Activated B cell treated with CpG ODN at 0.5 μM for 24 hours (primary cell): ENCODE data around the gene STKLD1. TPM values are rescaled to one million over a fixed set of nuclear protein-coding genes. Genes with fewer than 3 reads are reported as not detected.

ENCODE experiments used
- ATAC-seq: fragments of 200-7000 bp; cut with Tn5 transposase; one replicate; pipeline ENCODE4 v1.10.0; 2021; ENCODE audit warnings: low read depth, mild to moderate bottlenecking, moderate library complexity
- CTCF ChIA-PET: fragments of 350-600 bp; sonication (Branson Sonifier 250); formaldehyde crosslinking; loops from one replicate; lab custom pipeline; 2021; ENCODE audit warnings: antibody characterized with exemption; lab: Charles Lee
- POLR2A ChIA-PET: fragments of 350-600 bp; sonication (Branson Sonifier 250); formaldehyde crosslinking; loops from one replicate; lab custom pipeline; 2021; ENCODE audit warnings: antibody characterized with exemption; lab: Charles Lee
- DNase-seq: peaks from one replicate; pipeline ENCODE4 v3.0.0; 2022
- H3K27ac Mint-ChIP-seq: one replicate; pipeline ENCODE4 v1.8.0; 2020; ENCODE audit warnings: mixed read lengths
- H3K27me3 Mint-ChIP-seq: one replicate; pipeline ENCODE4 v1.8.0; 2021; ENCODE audit warnings: mixed read lengths
- H3K36me3 Mint-ChIP-seq: one replicate; pipeline ENCODE4 v1.8.0; 2021; ENCODE audit warnings: low read depth, mixed read lengths
- H3K4me1 Mint-ChIP-seq: one replicate; pipeline ENCODE4 v1.8.0; 2021; ENCODE audit warnings: mixed read lengths
- H3K4me3 Mint-ChIP-seq: one replicate; pipeline ENCODE4 v1.8.0; 2020; ENCODE audit warnings: mild to moderate bottlenecking, mixed read lengths
- H3K9me3 Mint-ChIP-seq: one replicate; pipeline ENCODE4 v1.8.0; 2020; ENCODE audit warnings: mixed read lengths
- CTCF ChIP-seq: fragments of 200-600 bp; IDR thresholded peaks from one replicate; pipeline ENCODE4 v1.8.0; 2022; ENCODE audit warnings: antibody characterized with exemption, mild to moderate bottlenecking
- intact Hi-C: fragments of 100-400 bp; cut with micrococcal nuclease; formaldehyde crosslinking; loops from one replicate; pipeline ENCODE4 v1.15.1; 2024
- total RNA-seq: library from RNA; stranded (reverse); gene quantifications from 2 replicates; pipeline ENCODE4 v1.2.3, GENCODE V29; 2022

The STKLD1 gene
- total RNA-seq, 1 donor from 2014 or later, result 0.44 TPM

DNA sequence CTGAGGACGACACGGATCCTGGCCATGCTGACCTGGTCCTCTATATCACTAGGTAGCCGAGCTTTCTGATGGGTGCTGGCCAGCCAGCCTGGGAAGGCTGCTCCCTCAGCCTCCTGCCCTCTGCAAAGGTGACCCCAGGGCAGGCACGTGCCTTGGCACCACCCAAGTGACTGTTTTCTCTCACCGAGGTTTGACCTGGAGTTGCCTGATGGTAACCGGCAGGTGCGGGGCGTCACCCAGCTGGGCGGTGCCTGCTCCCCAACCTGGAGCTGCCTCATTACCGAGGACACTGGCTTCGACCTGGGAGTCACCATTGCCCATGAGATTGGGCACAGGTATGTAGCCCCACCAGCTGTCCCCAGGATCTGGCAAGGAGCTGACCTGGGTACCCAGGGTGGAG, 49.8 kb downstream of the STKLD1 start:
- H3K36me3 Mint-ChIP-seq, result no peaks in the 10 kb centered on the region
- CTCF ChIA-PET, result no interaction called here
- no peak overlapping the region for H3K27ac Mint-ChIP-seq
- peaks cover 17% of the 10 kb centered on the region for H3K27me3 Mint-ChIP-seq
- H3K9me3 Mint-ChIP-seq, result no peaks in the 10 kb centered on the region
- peaks cover 22% of the 10 kb centered on the region for H3K4me1 Mint-ChIP-seq
- DNase-seq, result no peak
- no peak overlapping the region for H3K4me3 Mint-ChIP-seq
- POLR2A ChIA-PET, result interaction anchor here (1.3 kb wide), 1 partner anchor 52 kb away, joined by 4 read pairs; no protein-coding TSS in a partner anchor
- intact Hi-C loops, result no loop called here
- ATAC-seq, result no peak
- no peak for TF ChIP-seq CTCF

DNA sequence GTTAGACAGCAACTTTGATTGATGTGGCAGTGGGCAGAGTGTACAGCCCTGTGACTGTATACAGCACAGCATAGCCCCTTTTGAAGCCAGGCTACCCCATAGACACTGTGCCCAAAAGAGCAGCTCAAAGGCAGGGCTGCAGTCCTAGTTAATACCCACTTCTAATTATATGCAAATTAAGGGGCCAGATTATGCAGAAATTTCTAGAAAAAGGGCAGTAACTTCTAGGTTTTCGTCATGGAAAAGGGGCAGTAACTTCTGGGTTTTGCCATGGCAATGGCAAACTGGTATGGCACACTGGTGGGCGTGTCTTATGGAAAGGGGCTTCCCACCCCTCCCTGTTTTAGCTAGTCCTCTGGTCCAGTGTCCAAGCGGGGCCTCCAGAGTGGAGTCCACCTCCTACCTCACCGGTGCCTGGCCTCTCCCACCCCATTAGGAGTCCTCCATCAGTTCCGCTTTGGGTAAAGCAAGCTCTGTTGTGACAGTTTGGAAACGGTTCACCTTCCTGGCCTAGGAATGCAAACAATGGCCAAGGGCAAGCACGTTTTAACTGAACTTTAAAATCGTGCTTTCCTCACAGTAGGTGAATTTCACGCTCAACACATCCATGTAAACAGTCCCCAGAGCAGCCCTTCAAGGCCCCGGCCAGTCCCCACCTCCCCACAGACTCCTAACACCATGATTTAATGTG, 51.6 kb downstream of the STKLD1 start:
- H3K9me3 Mint-ChIP-seq, result no peaks in the 10 kb centered on the region
- ATAC-seq (no peak), DNase-seq (no peak)
- no peaks in the 10 kb centered on the region for H3K36me3 Mint-ChIP-seq
- intact Hi-C loops, result loop anchor here (2.0 kb wide), 1 partner anchor 21 kb away; no protein-coding TSS in a partner anchor
- CTCF ChIA-PET, result interaction anchor here (0.7 kb wide), 1 partner anchor 7 kb away, joined by 3 read pairs; no protein-coding TSS in a partner anchor
- H3K27me3 Mint-ChIP-seq, result peaks cover 17% of the 10 kb centered on the region
- no peak overlapping the region for H3K27ac Mint-ChIP-seq
- H3K4me1 Mint-ChIP-seq, result peaks cover 13% of the 10 kb centered on the region
- peak overlapping the region; percentile 66 for H3K4me3 Mint-ChIP-seq
- POLR2A ChIA-PET, result interaction anchor here (0.6 to 0.8 kb wide), 3 partner anchors 80 to 481 kb away, joined by 3 to 6 read pairs (median 3); partner anchors contain the start of genes GTF3C5, MED22 and RPL7A
- TF ChIP-seq CTCF, result no peak

GRCh38 chr9:133428617-133429101, 52.5 kb downstream of the STKLD1 start:
- POLR2A ChIA-PET, result interaction anchor here (0.6 to 0.8 kb wide), 3 partner anchors 81 to 482 kb away, joined by 3 to 6 read pairs (median 3); partner anchors contain the start of genes GTF3C5, MED22 and RPL7A
- ATAC-seq, result peak; percentile 64
- H3K9me3 Mint-ChIP-seq, result no peaks in the 10 kb centered on the region
- no peak overlapping the region for H3K27ac Mint-ChIP-seq
- intact Hi-C loops, result loop anchor here (1.0 to 2.0 kb wide), 3 partner anchors 7 to 22 kb away; no protein-coding TSS in a partner anchor
- no peak for TF ChIP-seq CTCF
- CTCF ChIA-PET, result interaction anchor here (0.7 kb wide), 1 partner anchor 8 kb away, joined by 3 read pairs; no protein-coding TSS in a partner anchor
- peaks cover 17% of the 10 kb centered on the region for H3K27me3 Mint-ChIP-seq
- no peaks in the 10 kb centered on the region for H3K36me3 Mint-ChIP-seq
- peaks cover 13% of the 10 kb centered on the region for H3K4me1 Mint-ChIP-seq
- H3K4me3 Mint-ChIP-seq, result peak overlapping the region; percentile 56
- peak; percentile 27 for DNase-seq

GRCh38 chr9:133429214-133429613, 53.0 kb downstream of the STKLD1 start:
- intact Hi-C loops, result loop anchor here (1.0 to 2.0 kb wide), 3 partner anchors 8 to 22 kb away; no protein-coding TSS in a partner anchor
- Mint-ChIP-seq H3K27ac (no peak overlapping the region), H3K36me3 (no peaks in the 10 kb centered on the region), H3K4me1 (peaks cover 13% of the 10 kb centered on the region), H3K9me3 (no peaks in the 10 kb centered on the region), H3K27me3 (peaks cover 17% of the 10 kb centered on the region), H3K4me3 (peak overlapping the region; percentile 74)
- no peak for TF ChIP-seq CTCF
- DNase-seq (no peak), ATAC-seq (no peak)
- ChIA-PET POLR2A (no interaction called here), CTCF (no interaction called here)

- POLR2A ChIA-PET, result no interaction called here
Observed at GRCh38 chr9:133429641-133430161, 53.5 kb downstream of the STKLD1 start.

More at GRCh38 chr9:133429641-133430161, 53.5 kb downstream of the STKLD1 start:
- DNase-seq, result peak; percentile 40
- Mint-ChIP-seq H3K27me3 (peaks cover 16% of the 10 kb centered on the region), H3K27ac (no peak overlapping the region), H3K4me3 (peak overlapping the region; percentile 74), H3K9me3 (no peaks in the 10 kb centered on the region), H3K4me1 (peaks cover 13% of the 10 kb centered on the region), H3K36me3 (no peaks in the 10 kb centered on the region)
- peak; percentile 74 for ATAC-seq
- TF ChIP-seq CTCF, result no peak
- CTCF ChIA-PET, result no interaction called here
- intact Hi-C loops, result loop anchor here (1.0 to 2.0 kb wide), 3 partner anchors 8 to 23 kb away; no protein-coding TSS in a partner anchor
